Measurements from ENCODE around the gene RELCH.

DNA sequence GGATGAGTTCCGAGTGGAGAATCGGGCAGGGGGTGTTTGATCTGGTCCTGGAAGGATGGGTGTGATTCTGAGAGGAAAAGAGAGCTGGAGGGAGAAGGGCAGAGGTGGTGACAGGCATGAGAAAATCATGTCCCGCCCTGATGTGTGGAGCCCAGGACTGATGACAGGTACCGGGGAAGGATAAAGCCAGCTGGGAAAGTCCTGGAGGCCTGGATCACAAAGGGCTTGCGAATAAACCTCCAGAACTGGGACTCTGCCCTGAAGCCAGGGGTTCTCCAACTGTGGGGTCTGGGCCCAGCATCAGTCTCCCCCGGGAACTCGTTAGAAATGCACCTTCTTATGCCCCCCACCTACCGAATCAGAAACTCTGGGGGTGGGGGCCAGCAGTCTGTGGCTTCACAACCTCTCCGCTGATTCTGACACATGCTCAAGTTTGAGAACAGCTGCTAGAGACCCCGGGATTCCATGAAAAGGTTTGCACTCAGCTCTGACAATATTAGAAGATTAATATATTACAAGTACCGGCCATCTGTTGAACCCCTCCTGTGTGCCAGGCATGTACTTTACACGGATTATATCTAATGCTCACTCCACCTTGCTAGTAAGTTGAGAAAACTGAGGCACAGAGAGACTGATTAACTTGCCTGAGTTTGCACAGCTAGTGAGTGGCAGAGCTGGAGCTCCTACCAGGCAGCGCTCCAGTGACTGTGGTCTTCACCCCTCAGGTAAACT is 146.1 kb downstream of the RELCH start:
- no peak for TF ChIP-seq POLR2AphosphoS5 (IDR thresholded peaks at IDR 0.05; ENCODE audit: low read depth, low read length)
- TF ChIP-seq, protein P1, sequence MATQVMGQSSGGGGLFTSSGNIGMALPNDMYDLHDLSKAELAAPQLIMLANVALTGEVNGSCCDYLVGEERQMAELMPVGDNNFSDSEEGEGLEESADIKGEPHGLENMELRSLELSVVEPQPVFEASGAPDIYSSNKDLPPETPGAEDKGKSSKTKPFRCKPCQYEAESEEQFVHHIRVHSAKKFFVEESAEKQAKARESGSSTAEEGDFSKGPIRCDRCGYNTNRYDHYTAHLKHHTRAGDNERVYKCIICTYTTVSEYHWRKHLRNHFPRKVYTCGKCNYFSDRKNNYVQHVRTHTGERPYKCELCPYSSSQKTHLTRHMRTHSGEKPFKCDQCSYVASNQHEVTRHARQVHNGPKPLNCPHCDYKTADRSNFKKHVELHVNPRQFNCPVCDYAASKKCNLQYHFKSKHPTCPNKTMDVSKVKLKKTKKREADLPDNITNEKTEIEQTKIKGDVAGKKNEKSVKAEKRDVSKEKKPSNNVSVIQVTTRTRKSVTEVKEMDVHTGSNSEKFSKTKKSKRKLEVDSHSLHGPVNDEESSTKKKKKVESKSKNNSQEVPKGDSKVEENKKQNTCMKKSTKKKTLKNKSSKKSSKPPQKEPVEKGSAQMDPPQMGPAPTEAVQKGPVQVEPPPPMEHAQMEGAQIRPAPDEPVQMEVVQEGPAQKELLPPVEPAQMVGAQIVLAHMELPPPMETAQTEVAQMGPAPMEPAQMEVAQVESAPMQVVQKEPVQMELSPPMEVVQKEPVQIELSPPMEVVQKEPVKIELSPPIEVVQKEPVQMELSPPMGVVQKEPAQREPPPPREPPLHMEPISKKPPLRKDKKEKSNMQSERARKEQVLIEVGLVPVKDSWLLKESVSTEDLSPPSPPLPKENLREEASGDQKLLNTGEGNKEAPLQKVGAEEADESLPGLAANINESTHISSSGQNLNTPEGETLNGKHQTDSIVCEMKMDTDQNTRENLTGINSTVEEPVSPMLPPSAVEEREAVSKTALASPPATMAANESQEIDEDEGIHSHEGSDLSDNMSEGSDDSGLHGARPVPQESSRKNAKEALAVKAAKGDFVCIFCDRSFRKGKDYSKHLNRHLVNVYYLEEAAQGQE (IDR thresholded peaks at IDR 0.05; ENCODE audit: insufficient read depth in 1 of 2, low read depth in 2 of 2, low read length in 2 of 2), result no peak
- TF ChIP-seq TAF1 (IDR thresholded peaks at IDR 0.05; ENCODE audit: borderline replicate concordance, insufficient read depth, low read length), result no peak
- TF ChIP-seq SIN3A (IDR thresholded peaks at IDR 0.05; ENCODE audit: borderline replicate concordance, insufficient read depth, low read length), result no peak
- no peak for TF ChIP-seq FOXP2 (optimal IDR thresholded peaks at IDR 0.05; ENCODE audit: borderline replicate concordance, extremely low read depth, extremely low read length, insufficient read depth)
